SJSA1 (cell line): ENCODE measurements around the gene METTL25B. TPM values are rescaled to one million over a fixed set of nuclear protein-coding genes. Genes with fewer than 3 reads are reported as not detected.

ENCODE experiments used
- DNase-seq, 2 experiments: peaks; one replicate each; pipeline ENCODE4 v3.0.0-alpha.2; 2015 to 2020; ENCODE audit warnings: low spot score in 2 of 2, low read depth in 1 of 2
- H3K27ac ChIP-seq: fragments of 250-450 bp; sonication (Bioruptor Pico); 2 replicates; pipeline ENCODE4 v1.5.1; 2020; ENCODE audit warnings: mild to moderate bottlenecking, moderate library complexity
- H3K27me3 ChIP-seq: fragments of 250-450 bp; sonication (Bioruptor Pico); replicated peaks from 2 replicates; pipeline ENCODE4 v1.5.1; 2020; ENCODE audit warnings: mild to moderate bottlenecking, moderate library complexity
- H3K36me3 ChIP-seq: fragments of 250-450 bp; sonication (Bioruptor Pico); 2 replicates; pipeline ENCODE4 v1.5.1; 2020; ENCODE audit warnings: mild to moderate bottlenecking
- H3K4me1 ChIP-seq: fragments of 250-450 bp; sonication (Bioruptor Pico); replicated peaks from 2 replicates; pipeline ENCODE4 v1.6.1; 2021; ENCODE audit warnings: mild to moderate bottlenecking
- H3K4me3 ChIP-seq: fragments of 250-450 bp; sonication (Bioruptor Pico); 2 replicates; pipeline ENCODE4 v1.5.1; 2020; ENCODE audit warnings: mild to moderate bottlenecking
- H3K9me3 ChIP-seq: fragments of 250-450 bp; sonication (Bioruptor Pico); replicated peaks from 2 replicates; pipeline ENCODE4 v1.5.1; 2020; ENCODE audit warnings: mild to moderate bottlenecking
- total RNA-seq: library from RNA; depleted of rRNA; stranded (reverse); fragments of >200 nt; shearing (Covaris generic); gene quantifications from 2 replicates; pipeline ENCODE4 v1.2.3, GENCODE V29; 2014

METTL25B gene
- total RNA-seq, 1 experiment from 2014 or later, result 6.4 TPM

DNA sequence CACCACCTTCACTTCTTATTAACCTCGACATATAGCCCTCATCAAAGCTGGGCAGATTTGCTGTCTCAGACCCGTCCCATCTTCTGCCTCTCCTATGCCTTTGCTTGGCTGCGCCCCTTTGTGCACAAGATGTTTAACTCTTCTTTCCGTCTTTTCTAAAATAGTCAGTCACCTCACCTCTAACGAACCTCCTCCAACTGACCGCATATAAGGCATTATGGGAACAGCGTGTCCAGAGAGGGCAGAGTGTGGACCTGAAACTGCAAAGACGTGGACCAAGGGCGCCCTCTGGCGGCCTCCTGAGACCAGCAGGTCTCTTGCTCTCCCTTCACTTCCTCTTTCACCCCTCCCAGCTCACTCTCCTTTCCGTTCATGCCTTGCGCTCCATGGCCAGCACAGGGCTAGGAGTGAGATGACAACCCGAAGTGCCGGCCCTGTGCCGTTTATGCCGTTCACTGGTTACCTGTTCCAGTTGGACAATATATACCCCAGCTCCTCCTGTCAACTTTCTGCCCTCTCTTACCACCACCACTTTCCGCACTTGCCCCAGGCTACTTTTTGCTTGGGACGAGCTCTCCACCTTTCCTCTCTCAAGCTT lies 2.5 kb upstream of the METTL25B start:
- peaks cover 67% of the 10 kb centered on the region for H3K36me3 ChIP-seq
- H3K27ac ChIP-seq, result no peak overlapping the region
- peaks cover 31% of the 10 kb centered on the region for H3K4me1 ChIP-seq
- peak; percentile 84 to 89 for DNase-seq
- H3K27me3 ChIP-seq, result no peaks in the 10 kb centered on the region
- no peaks in the 10 kb centered on the region for H3K9me3 ChIP-seq
- peak overlapping the region; percentile 10 for H3K4me3 ChIP-seq

DNA sequence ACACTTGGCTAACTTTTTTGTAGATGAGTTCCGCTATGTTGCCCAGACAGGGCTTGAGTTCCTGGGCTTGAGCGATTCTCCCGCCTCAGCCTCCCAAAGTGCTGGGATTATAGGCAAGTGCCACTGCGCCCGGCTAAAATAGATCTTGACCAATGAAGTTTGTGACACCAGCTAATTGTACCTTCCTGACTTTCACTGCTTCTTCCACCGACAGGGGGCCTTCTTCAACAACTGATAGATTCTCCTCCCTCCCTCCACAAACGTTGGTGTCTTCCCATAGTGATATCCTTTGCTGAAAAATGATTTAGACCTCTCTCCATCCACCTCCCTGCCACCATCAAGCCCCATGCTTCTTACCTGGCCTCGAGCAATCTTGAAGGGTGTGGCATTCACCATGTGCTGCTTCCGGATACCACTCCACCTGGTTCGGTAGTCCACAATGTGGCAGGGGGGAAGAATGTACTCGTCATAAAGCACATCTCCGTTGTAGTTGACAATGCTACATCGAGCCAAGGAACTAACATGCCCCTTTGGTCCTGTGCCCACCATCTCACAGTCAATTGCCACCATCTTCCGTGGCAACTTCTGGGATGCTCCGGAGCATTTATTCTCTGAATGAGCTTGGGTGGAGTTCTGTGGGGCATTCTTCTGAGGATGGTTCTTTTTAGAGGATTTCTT lies 1.6 kb upstream of the METTL25B start:
- H3K27ac ChIP-seq, result no peak overlapping the region
- no peaks in the 10 kb centered on the region for H3K27me3 ChIP-seq
- no peaks in the 10 kb centered on the region for H3K9me3 ChIP-seq
- peaks cover 31% of the 10 kb centered on the region for H3K4me1 ChIP-seq
- DNase-seq, result peak; percentile 61 to 73
- H3K36me3 ChIP-seq, result peaks cover 58% of the 10 kb centered on the region
- peak overlapping the region; percentile 10 for H3K4me3 ChIP-seq

DNA sequence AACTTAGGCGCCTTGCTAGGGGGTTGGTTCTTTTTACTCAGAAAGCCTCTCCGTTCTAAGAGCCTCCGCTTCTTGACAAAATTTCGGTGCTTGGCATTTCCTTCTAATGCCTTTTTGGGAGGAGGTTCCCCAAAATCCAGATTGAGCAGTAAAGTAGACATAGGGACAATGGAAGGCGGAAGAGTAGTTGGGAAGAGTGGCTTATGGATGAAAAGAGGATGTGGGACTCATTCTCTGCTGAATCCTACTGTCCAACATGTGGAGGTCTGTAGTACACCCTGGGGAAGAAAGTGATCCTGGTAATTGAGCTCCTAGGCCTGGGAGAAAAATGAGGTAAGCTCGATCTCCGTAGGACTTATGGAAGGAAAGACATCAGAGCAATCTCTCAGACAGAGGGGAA lies 777 bp upstream of the METTL25B start:
- H3K27me3 ChIP-seq, result no peaks in the 10 kb centered on the region
- peaks cover 31% of the 10 kb centered on the region for H3K4me1 ChIP-seq
- H3K9me3 ChIP-seq, result no peaks in the 10 kb centered on the region
- no peak for DNase-seq
- H3K4me3 ChIP-seq, result peak overlapping the region; percentile 80
- peaks cover 51% of the 10 kb centered on the region for H3K36me3 ChIP-seq
- H3K27ac ChIP-seq, result peak overlapping the region; percentile 74

DNA sequence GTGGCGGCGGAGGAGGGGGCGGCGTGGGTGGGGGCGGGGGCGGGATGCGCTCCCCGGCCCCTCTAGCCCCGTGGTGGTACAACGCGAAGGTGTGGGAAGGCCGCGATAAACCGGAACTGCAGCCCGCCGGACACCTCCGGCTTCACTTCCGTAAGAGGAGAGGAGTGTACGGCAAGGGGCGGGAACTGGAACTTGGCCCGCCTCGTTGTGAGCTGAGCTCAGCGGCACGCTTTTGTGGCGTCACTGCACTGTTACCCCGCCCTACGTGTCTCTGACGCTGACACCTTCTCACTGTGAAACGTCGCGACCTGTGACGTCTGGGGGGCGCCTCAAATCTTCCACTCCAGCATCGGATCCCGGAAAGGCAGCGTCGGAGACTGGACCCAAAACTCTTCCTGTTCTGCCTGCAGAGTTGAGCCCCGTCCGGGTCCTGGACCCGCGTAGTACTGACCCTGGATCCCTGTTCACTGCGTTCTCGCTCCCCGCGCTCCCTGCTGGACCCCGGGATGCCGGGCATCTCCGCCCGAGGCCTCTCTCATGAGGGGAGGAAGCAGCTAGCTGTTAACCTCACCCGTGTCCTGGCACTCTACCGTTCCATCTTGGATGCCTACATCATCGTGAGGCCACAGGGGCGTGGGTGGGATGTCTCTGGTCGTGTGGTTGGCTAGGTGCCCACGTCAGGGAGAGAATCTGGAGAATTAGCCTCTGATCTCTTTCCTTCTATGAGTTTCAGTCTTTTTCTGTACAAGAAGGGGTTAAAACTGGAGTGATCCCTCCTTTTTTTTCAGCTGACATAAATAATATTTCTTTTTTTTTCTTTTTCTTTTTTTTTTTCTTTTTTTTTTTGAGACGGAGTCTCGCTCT lies 562 bp downstream of the METTL25B start, which contains the start of gene ISG20L2:
TSS of gene ISG20L2 (minus strand) at position 168 of the 864 bp plus-strand sequence. CDS start 1,114 bp downstream, outside the sequence.
- H3K4me3 ChIP-seq, result peak within 1 kb of the TSS; percentile 80
- H3K36me3 ChIP-seq, result peaks cover 42% of the 10 kb centered on the region
- no peaks in the 10 kb centered on the region for H3K27me3 ChIP-seq
- H3K27ac ChIP-seq, result peak within 1 kb of the TSS; percentile 74
- peaks cover 31% of the 10 kb centered on the region for H3K4me1 ChIP-seq
- H3K9me3 ChIP-seq, result no peaks in the 10 kb centered on the region
- peak; percentile 86 to 97 for DNase-seq

DNA sequence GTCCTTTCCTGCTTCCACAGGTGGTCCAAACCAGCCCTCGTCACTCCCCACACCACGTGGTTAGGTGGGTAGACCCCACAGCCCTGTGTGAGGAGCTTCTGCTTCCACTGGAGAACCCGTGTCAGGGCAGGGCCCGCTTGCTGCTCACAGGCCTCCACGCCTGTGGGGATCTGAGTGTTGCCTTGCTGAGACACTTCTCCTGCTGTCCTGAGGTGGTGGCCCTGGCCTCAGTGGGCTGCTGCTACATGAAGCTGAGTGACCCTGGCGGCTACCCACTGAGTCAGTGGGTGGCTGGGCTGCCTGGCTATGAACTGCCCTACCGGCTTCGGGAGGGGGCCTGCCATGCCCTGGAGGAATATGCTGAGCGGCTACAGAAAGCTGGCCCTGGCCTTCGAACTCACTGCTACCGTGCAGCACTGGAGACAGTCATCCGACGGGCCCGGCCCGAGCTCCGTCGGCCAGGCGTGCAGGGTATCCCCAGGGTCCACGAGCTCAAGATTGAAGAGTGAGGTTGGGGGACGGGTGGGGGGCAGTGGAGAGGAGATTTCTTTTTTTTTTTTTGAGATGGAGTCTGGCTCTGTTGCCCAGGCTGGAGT lies 5.8 kb downstream of the METTL25B start:
- peaks cover 32% of the 10 kb centered on the region for H3K36me3 ChIP-seq
- no peaks in the 10 kb centered on the region for H3K9me3 ChIP-seq
- no peak for DNase-seq
- 0 out of 2 replicates have a peak, but pooled peaks cover 3% of the 10 kb centered on the region for H3K4me1 ChIP-seq
- no peaks in the 10 kb centered on the region for H3K27me3 ChIP-seq
- H3K27ac ChIP-seq, result no peak overlapping the region
- no peak overlapping the region for H3K4me3 ChIP-seq

DNA sequence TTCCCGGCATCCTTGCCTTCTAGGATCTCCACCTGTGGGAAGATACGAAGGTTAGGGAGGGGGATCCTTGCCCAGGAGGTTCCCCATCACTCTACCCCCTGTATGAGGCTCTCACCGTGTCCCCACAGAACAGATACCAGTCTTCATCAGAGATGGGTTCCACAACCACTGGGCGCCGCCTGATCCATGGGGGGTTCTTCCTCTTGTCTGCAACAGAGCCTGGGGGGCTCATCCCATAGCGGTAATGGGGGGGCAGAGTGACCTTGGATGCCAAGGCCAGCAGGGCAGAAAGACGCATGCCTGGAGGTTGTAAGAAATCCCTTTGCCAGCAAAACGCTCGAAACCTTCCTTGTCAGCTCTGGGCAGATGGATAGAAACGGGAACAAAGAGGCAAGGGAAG lies 10.1 kb downstream of the METTL25B start:
- no peak for DNase-seq
- peaks cover 20% of the 10 kb centered on the region for H3K4me1 ChIP-seq
- H3K27ac ChIP-seq, result no peak overlapping the region
- H3K36me3 ChIP-seq, result peaks cover 65% of the 10 kb centered on the region
- H3K4me3 ChIP-seq, result no peak overlapping the region
- no peaks in the 10 kb centered on the region for H3K9me3 ChIP-seq
- no peaks in the 10 kb centered on the region for H3K27me3 ChIP-seq

DNA sequence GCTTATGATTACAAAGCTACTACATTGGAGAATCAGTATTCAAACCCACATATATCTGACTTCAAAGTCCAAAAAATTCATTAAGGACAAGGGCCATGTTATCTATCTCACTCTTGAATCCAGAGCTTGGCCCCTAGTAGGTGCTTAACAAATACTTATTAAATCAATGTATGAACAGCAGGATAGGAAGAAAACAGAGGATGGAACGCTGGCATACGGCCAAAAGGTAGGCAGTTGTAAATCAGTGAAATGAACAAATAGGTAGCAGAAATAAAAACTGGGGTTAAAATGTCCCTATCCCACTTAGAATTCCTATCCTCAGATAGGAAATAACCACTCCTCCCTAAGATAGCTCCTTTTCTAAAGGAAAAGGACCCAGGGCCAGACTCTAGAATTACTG lies 10.6 kb downstream of the METTL25B start:
- H3K27ac ChIP-seq, result no peak overlapping the region
- no peak for DNase-seq
- H3K36me3 ChIP-seq, result peaks cover 66% of the 10 kb centered on the region
- no peaks in the 10 kb centered on the region for H3K27me3 ChIP-seq
- H3K4me1 ChIP-seq, result peaks cover 20% of the 10 kb centered on the region
- H3K4me3 ChIP-seq, result no peak overlapping the region
- H3K9me3 ChIP-seq, result no peaks in the 10 kb centered on the region

DNA sequence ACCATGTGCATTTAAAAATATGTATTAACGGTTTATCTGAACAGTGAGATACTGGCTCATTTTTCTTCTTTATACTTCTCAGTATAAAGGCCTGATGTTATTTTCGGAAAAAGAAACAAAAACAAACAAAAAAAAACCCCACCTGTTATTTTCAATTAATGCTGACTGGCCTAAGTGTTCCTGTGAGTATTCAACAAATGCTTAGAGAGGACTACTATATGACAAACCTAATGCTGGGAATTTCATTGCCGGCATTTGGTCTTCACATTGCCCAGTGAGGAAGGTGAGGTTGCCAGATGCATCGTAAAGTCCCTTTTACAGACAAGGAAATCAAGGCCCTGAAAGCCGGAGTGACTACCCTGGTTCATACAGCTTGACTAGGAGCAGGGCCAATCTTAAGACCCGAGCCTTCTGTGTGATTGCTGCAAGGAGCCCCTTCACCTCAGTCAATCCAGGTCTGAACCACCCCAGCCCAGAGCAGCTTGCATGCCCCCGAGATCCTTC lies 12.0 kb downstream of the METTL25B start:
- DNase-seq, result no peak
- Histone ChIP-seq H3K36me3 (peaks cover 77% of the 10 kb centered on the region), H3K4me1 (peaks cover 20% of the 10 kb centered on the region)

DNA sequence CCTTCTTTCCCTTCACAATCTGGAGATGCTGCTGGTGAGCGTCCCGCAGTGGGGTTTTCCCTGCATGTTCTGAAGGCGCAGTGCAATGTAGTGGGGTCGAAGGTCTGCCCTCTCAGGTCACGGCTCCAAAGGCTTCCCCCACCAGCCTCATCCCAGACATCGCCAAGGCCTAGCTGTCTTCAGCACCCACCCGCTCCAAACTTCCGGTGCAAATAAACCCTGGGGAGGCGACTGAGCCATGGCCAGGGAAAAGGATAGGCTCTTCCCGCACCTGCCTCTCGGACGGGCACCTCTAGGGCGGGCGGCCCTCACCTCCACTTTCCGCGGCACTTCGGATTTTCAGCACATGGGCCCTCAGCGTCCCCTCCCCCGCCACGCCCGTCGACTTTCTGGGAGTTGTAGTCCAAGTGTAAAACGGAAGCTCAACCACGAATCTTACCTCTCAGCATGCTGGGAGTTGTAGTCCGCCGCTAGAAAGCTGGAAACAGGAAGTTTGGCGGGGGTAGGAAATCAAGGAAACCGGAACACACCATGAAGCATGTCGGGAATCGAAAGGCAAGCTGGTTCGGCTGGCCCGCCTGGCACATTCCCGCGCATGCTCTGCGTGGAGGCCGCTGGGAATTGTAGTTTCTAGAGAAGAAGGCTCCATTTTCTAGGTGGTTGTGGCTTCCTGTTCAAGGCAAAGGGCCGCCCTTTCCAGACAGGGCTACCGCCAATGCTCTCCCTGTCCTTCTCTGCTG lies 12.6 kb downstream of the METTL25B start, which contains the start of gene MRPL24:
TSS of gene MRPL24 (minus strand) at position 348 of the 740 bp plus-strand sequence. CDS start 2,384 bp downstream, outside the sequence.
- Histone ChIP-seq H3K27ac (peak within 1 kb of the TSS; percentile 28), H3K4me1 (peaks cover 23% of the 10 kb centered on the region)

More for the DNA sequence above, 12.0 kb downstream of the METTL25B start:
- Histone ChIP-seq H3K27me3 (no peaks in the 10 kb centered on the region), H3K27ac (no peak overlapping the region), H3K9me3 (no peaks in the 10 kb centered on the region), H3K4me3 (peak overlapping the region; percentile 54)

DNA sequence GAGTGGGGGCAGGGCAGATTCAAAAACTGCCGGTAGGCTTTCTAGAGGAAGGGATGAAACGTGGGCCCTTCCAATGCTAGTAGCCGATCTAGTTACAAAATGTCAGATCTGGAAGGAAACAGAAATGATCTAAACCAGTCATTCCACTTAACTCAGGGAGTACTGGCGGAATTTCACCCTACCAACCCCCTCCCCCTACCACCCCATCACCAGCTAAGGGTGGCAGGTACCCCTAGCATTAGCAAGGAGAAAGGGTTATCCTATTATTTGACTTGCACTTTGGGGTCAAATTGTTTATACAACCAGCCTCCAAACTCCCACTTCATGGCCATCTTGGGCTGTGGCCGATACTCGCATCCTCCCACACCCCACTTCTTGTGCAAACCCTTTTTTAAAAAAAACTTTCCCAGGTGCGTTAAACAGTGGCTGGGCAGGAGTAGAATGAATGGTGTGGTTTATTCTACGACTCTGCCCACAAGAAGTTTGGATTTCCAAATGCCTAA lies 13.3 kb downstream of the METTL25B start:
- Histone ChIP-seq H3K27ac (peak overlapping the region; percentile 27), H3K4me1 (peaks cover 29% of the 10 kb centered on the region), H3K36me3 (peaks cover 83% of the 10 kb centered on the region), H3K4me3 (no peak overlapping the region), H3K27me3 (no peaks in the 10 kb centered on the region), H3K9me3 (no peaks in the 10 kb centered on the region)
- no peak for DNase-seq

More for the DNA sequence above, 12.6 kb downstream of the METTL25B start, which contains the start of gene MRPL24:
- Histone ChIP-seq H3K36me3 (peaks cover 80% of the 10 kb centered on the region), H3K9me3 (no peaks in the 10 kb centered on the region), H3K4me3 (peak within 1 kb of the TSS; percentile 54), H3K27me3 (no peaks in the 10 kb centered on the region)
- peak; percentile 97 to 98 for DNase-seq

DNA sequence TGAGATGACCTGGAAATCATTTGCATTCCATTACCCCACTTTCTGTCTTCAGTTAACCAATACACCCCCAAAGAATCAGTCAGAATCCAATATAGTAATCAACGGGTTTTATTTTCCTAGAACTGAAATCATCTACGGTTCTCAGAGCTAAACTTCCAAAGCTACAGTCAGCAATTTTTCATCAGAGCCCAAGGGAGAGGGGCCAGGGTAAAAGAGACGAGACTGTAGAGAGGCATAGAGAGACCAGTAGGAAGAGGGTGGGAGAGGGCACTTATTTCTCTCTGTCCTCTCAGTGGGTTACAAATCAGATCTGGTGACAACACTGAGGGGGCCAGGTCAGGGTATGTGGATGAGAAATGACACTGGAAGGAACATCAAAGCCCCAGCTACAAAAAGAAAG lies 13.7 kb downstream of the METTL25B start:
- H3K9me3 ChIP-seq, result no peaks in the 10 kb centered on the region
- peaks cover 78% of the 10 kb centered on the region for H3K36me3 ChIP-seq
- H3K4me3 ChIP-seq, result no peak overlapping the region
- no peak for DNase-seq
- no peaks in the 10 kb centered on the region for H3K27me3 ChIP-seq
- H3K27ac ChIP-seq, result peak overlapping the region; percentile 27; the same call in 1 of the 2 replicates
- H3K4me1 ChIP-seq, result peaks cover 33% of the 10 kb centered on the region

DNA sequence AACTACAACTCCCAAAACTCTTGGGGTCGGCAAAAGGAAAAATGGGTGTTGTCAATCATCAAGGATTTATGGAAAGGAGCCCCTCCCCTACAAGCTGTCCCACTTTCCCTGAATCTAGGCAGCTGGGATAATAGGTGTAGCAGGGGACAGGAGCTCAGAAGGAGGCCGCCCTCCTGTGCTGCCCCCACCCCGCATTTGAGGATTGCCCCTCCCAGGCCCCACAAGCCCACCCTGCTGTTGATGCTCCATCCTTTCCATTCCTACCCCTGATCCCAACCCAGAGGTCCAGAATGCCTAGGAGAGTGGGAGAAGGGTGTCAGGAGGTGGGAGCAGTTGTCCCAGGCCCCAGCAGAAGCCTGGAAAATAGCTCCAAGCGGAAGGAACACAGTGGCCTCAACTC lies 14.5 kb downstream of the METTL25B start:
- peaks cover 76% of the 10 kb centered on the region for H3K36me3 ChIP-seq
- peaks cover 40% of the 10 kb centered on the region for H3K4me1 ChIP-seq
- no peak for DNase-seq
- H3K27me3 ChIP-seq, result no peaks in the 10 kb centered on the region
- H3K9me3 ChIP-seq, result no peaks in the 10 kb centered on the region
- H3K27ac ChIP-seq, result no peak overlapping the region
- H3K4me3 ChIP-seq, result no peak overlapping the region
